GM21529 (cell line): ENCODE data around the gene PANX3.

ENCODE experiments used
- ATAC-seq: cut with Tn5 transposase; IDR thresholded peaks from one replicate; pipeline ENCODE4 v1.9.1; 2021; ENCODE audit not compliant: unreplicated experiment

The PANX3 gene

DNA sequence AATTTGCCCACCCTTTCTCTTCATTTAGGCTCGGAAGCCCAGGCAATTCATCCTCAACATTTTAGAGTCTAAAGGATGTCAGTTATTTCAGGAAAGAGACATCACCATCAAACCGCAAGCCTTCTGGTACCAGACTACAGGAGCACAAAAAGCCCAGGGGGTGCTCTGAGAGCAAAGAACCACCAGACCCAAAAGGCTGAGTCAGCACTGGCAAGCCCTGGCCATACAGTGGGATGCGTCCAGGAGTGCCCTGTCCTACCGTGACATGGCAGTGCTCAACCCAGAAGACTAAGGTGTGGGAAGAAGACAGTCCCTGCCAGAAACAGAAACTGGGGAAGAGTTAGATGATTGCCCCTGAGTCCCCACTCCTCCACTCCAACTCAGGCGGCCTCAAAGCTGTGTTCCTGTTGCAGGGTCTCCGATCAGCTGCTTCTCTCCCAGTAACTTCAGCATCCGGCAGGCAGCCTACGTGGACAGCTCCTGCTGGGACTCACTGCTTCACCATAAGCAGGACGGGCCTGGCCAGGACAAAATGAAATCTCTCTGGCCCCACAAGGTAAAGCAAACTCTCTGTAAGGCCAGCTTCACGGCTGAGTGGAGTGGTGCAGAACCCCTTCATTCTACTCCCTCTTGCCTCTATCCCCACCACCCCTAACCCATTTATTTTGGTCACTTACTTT is 1.5 kb downstream of the PANX3 start:
- no peak for ATAC-seq

GRCh38 chr11:124618863-124619262 is 7.6 kb downstream of the PANX3 start:
- ATAC-seq, result no peak

DNA sequence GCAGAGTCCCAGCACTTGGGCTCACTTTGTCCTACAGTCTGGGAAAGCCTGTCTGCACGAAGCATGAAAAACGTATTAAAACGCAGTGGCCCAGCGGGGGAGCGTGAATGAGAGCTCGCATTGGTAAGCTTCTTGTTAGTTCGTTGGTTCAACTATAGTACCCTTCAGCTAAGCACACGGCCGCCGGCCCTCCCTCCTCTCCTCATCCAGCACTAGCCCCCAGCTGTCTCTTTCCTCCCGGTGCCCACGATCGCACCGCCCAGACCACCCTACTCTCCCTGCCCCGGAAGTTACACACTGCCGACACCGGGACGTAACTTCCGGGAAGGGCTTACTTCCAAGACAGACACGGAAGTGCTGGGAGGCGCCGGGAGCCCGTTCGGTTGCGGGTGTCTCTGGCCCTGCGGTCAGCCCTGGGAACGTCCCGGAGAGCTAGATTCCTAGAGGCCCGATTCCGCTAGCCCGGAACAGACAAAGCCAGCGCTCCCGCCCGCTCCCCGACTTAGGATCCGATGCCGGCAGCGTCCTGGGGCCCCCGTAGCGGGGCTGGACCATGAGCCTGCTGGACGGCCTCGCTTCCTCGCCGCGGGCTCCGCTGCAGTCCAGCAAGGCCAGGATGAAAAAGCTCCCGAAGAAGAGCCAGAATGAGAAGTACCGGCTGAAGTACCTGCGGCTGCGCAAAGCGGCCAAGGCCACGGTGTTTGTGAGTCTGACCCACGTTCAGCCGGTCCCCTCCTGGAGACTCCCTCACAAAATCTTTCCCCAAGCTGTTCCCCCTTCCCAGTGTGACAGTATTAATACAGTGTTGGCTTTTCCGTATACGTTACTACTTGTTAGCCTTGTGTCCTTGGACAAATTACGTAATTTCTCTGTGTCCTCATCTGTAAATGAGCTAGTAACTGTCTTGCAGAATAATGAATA is 11.6 kb downstream of the PANX3 start, which contains the start of gene TBRG1:
TBRG1 (plus strand) TSS at position 334 of the 921 bp plus-strand sequence; CDS start at position 554, 220 bp downstream.
- ATAC-seq, result peak; percentile 99

DNA sequence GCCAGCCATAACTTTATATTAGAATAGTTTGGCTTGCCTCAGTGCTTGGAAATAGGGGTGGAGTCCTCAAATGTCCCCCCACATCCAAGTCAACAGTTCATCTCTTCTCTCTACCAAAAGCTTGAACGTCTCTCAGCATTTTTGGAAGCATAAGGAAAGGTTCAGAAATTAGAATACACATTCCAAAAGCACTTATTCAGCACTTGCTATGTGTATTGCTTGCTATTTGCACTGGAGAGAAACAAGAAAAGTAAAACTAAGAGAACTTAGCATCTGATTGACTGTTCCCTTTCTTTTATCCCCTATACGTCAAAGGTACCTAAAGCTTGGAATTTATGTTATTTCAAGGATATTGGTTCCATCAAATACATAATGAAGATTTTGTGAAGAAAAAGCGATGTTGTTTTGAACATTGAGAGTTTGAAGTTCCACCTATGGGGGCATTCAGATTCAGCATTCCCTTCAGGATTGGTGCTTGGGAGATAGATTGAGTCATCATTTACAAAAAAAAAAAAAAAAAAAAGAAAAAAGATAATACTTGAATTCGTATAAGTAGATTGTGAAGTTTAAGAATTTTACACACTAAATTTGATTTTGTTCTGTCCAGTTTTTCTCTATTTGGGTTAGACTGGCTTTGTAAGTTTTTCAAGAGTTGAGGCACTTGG is 12.8 kb downstream of the PANX3 start:
- no peak for ATAC-seq

- no peak for ATAC-seq
Measured at GRCh38 chr11:124625504-124626168, 14.4 kb downstream of the PANX3 start.

- ATAC-seq, result no peak
Measured at GRCh38 chr11:124627546-124627945, 16.3 kb downstream of the PANX3 start.

DNA sequence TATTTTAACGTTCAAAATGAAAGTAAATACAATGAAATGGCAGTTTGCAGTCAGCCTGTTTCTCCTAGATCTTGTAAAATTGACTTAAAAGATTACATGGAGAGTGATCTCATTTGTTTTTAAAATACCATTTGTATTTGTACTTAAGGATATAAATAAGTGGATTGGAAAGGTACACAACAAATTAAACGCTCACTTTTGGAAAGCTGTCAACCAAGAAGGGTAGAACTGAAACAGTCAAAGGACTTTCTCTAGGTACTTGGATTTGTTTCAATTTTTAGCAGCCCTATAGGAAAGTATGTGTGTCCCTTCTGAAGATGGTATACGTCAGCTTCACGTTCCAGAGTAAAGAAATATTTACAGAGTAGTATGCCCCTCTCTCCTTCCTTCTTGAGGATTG is 18.7 kb downstream of the PANX3 start:
- no peak for ATAC-seq

DNA sequence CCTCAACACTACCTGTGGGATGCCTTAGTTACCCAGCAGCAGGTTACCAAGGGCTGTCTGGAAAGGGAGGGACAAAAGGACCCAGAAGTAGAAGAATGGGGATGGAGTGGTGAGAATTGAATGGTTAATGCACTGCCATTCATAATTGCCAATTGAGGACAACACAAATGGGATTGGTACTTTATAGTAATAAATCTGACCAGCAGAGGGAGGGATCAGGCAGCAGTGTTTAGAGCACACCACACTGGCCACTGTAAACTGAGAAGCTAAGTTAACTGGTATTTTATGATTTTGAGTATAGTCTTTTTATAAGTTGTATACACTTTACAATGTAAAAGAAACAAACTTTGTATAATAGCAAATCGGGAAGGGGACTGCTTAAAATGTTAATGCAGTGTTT is 22.1 kb downstream of the PANX3 start:
- ATAC-seq, result no peak

DNA sequence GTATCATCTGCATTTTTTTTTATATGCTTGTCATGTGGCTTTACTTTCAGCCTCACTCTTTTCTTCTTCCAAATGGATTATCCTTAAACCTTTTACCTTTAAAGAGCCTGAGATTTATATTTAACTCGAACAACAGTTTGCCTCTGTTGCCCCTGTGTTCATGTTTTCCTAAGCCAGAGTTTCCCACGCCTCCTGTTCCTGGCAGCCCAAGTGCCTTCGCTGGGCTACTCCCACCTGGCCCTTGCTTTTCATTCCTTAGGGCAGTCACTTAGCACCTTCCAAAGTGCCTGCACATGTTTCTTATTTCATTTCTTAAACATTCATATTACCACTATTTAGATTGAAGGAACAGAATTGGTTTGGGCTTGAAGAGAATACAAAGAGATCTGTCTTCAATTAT is 24.7 kb downstream of the PANX3 start:
- no peak for ATAC-seq

GRCh38 chr11:124638500-124638899 is 27.3 kb downstream of the PANX3 start:
- no peak for ATAC-seq

DNA sequence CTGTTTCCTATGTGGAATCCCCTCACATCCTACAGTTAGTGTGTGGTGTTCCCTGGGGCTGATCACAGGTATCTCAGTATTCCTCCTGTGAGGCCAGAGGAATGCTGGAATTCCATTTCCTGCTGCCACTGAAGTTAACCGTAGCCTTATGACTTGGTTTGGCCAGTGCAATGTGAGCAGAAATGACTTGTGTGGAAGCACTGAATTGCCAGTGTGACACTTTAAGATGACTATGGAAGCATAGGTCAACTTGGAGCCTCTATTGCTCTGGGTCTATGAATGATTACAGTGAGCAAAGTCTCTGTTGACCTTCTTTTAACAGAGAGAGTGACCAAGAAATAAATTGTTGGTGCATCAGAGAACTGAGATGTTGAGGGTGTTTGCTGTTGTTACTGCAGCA is 28.0 kb downstream of the PANX3 start:
- ATAC-seq, result no peak

DNA sequence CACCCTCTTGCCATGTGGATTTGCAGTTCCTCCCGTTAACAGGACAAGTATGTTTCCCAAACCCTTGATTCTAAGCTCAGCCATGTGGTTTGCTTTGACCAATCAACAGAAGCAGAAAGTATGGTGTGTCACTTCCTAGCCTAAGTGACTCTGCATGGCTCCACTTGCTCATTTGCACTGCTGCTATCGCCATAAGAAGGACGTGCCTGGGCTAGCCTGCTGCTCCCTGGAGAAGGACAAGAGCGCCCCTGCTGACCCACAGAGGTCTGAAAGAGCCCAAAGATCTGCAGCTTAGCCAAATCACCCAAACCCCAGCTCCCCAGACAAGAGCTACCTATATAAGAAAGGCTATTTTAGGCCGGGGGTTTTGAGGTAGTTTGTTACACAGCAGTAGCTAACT is 29.4 kb downstream of the PANX3 start:
- ATAC-seq, result no peak

GRCh38 chr11:124642628-124643027 is 31.4 kb downstream of the PANX3 start:
- ATAC-seq, result no peak

DNA sequence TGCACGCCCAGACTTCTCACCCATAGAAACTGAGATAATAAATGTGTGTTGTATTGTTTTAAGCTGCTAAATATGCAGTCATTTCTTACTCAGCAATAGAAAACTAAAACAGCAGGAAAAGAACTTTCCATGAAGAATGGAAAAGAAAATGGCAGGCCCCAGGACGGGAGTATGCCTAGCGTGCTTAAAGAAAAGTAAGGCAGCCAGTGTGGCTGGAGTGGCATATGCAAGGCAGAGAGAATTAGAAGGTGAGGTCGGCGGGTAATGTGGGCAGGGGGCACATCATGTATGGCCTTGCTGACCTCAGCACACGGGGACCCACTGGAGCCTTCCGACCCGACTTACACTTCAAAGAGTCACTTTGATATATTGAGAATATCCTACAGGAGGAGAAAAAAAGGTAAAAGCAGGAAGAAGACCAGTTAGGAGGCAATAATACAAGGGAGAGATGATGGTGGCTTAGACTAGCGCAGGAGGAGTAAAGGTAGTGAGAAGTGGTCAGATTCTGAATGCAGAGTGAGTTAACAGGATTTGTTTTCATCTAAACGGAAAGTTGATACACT is 31.9 kb downstream of the PANX3 start:
- no peak for ATAC-seq

DNA sequence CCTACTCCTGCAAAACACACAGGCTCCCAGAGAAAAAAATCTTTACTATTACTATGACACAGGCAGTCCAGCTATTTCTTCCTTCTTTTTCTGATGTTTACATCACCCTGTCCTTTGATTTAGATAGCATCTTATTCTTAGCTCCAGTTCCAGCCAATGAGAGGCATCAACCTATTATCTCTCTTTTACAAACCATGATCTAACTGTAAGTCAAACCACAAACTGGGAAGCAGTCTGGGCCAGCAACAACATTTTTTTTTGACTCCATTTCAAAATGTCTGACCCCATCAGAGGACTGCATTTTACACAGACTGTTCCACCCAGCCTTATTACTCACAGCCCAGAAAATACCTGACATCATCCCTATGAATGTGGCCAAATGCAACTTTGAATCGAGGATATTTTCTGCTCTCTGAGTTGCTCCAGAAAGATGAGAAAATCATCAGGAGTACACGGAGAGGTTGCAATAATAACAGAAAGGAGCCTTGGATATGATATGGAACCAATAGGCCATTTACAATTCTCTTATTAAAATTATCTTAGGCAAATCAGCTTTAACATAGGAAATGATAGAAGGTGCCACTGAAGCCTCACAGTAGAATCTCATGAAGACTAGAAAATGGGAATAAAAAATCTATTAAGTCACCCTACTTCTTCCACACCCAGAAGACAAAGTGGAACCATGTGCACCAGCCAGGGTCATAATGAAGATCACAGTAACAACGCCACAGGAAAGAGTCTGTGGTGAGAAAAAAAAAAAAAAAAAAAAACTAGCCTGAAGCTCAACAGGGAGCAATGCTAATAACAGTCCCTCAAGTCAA is 32.6 kb downstream of the PANX3 start:
- ATAC-seq, result no peak

GRCh38 chr11:124644426-124645280 is 33.4 kb downstream of the PANX3 start:
- ATAC-seq, result no peak

GRCh38 chr11:124646148-124646547 is 34.9 kb downstream of the PANX3 start:
- peak; percentile 53 for ATAC-seq

- no peak for ATAC-seq
Measured at GRCh38 chr11:124648610-124649009, 37.4 kb downstream of the PANX3 start.
